ENCODE measurements around the gene ENAH.

DNA sequence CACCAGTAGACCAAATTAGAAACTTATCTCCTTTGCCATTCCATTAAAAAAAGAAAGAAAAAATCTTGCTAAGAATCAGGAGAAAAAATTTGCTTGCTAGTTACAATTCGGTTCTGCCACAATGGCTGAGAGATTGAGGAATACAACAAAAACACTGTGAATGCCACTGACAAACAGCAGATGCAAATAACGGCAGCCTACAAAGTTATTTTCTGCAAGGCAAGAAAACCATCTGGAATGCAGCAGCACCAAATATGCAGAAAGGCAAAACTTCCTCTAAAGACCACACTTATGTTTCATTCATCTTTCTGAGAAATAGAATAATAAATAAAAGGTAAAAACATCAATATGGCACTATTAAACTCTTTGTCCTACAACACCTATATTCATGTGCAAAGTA lies 75.7 kb downstream of the ENAH start:
- TF ChIP-seq, protein P1, sequence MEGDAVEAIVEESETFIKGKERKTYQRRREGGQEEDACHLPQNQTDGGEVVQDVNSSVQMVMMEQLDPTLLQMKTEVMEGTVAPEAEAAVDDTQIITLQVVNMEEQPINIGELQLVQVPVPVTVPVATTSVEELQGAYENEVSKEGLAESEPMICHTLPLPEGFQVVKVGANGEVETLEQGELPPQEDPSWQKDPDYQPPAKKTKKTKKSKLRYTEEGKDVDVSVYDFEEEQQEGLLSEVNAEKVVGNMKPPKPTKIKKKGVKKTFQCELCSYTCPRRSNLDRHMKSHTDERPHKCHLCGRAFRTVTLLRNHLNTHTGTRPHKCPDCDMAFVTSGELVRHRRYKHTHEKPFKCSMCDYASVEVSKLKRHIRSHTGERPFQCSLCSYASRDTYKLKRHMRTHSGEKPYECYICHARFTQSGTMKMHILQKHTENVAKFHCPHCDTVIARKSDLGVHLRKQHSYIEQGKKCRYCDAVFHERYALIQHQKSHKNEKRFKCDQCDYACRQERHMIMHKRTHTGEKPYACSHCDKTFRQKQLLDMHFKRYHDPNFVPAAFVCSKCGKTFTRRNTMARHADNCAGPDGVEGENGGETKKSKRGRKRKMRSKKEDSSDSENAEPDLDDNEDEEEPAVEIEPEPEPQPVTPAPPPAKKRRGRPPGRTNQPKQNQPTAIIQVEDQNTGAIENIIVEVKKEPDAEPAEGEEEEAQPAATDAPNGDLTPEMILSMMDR (IDR thresholded peaks at IDR 0.05; ENCODE audit: insufficient read depth, low read depth, low read length): no peak
- no peak for TF ChIP-seq EZH2 (IDR thresholded peaks at IDR 0.05; ENCODE audit: insufficient read depth, low read length)
